ENCODE measurements around the gene CACTIN.

GRCh38 chr19:3644351-3645066 is 17.9 kb upstream of the CACTIN start:
- TF ChIP-seq CTCF (IDR thresholded peaks at IDR 0.05), result no peak
- no peak for TF ChIP-seq ELF1 (IDR thresholded peaks at IDR 0.05)
- no peak for TF ChIP-seq SMC3 (IDR thresholded peaks at IDR 0.05; ENCODE audit: low read depth, low read length)
- TF ChIP-seq USF2 (IDR thresholded peaks at IDR 0.05; ENCODE audit: borderline replicate concordance, low read depth, low read length), result no peak
